Measurements from ENCODE around the gene VEPH1. TPM values are rescaled to one million over a fixed set of nuclear protein-coding genes. Genes with fewer than 3 reads are reported as not detected.

The VEPH1 gene
- total and polyA plus RNA-seq, 11 donors = 0.40 to 0.79 (median 0.45) TPM; not detected in 6

GRCh38 chr3:157251685-157252084 lies 251.5 kb downstream of the VEPH1 start:
- peak overlapping the region in 7 of 12 donors; percentile 12 to 54 (median 44) for H3K27ac ChIP-seq
- 47 to 71% (median 70%) methylated on average over 3 of the region's 3 CpGs for WGBS, 4 donors
- ATAC-seq = no peak
- no peaks in the 10 kb centered on the region for H3K27me3 ChIP-seq
- no peaks in the 10 kb centered on the region for H3K9me3 ChIP-seq
- intact Hi-C loops (cut with DNase I) = no loop called here
- H3K4me1 ChIP-seq = peaks cover 0 to 48% (median 26%) of the 10 kb centered on the region in 12 donors
- TF ChIP-seq POLR2A (IDR thresholded peaks at IDR 0.05) = no peak
- TF ChIP-seq, protein P1, sequence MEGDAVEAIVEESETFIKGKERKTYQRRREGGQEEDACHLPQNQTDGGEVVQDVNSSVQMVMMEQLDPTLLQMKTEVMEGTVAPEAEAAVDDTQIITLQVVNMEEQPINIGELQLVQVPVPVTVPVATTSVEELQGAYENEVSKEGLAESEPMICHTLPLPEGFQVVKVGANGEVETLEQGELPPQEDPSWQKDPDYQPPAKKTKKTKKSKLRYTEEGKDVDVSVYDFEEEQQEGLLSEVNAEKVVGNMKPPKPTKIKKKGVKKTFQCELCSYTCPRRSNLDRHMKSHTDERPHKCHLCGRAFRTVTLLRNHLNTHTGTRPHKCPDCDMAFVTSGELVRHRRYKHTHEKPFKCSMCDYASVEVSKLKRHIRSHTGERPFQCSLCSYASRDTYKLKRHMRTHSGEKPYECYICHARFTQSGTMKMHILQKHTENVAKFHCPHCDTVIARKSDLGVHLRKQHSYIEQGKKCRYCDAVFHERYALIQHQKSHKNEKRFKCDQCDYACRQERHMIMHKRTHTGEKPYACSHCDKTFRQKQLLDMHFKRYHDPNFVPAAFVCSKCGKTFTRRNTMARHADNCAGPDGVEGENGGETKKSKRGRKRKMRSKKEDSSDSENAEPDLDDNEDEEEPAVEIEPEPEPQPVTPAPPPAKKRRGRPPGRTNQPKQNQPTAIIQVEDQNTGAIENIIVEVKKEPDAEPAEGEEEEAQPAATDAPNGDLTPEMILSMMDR (IDR thresholded peaks at IDR 0.05) = no peak
- no peak overlapping the region for H3K4me3 ChIP-seq
- no peak for DNase-seq
- no peaks in the 10 kb centered on the region for H3K36me3 ChIP-seq

GRCh38 chr3:157249606-157250005 lies 253.6 kb downstream of the VEPH1 start:
- Histone ChIP-seq H3K27ac (peak overlapping the region; percentile 30 to 97 (median 86)), H3K36me3 (no peaks in the 10 kb centered on the region), H3K4me1 (peaks cover 0 to 48% (median 26%) of the 10 kb centered on the region in 12 donors), H3K9me3 (no peaks in the 10 kb centered on the region), H3K4me3 (no peak overlapping the region), H3K27me3 (no peaks in the 10 kb centered on the region)
- intact Hi-C loops (cut with DNase I) = loop anchor here in 2 of 10 donors (10.0 kb wide), 2 partner anchors 85 to 95 kb away; partner anchors contain the start of gene CCNL1 (in 1 of the 2)
- no peak for TF ChIP-seq POLR2A (IDR thresholded peaks at IDR 0.05)
- TF ChIP-seq, protein P1 (IDR thresholded peaks at IDR 0.05) = no peak
- DNase-seq (no peak), ATAC-seq (no peak)
- 83 to 96% (median 95%) methylated on average over 5 of the region's 5 CpGs for WGBS, 4 donors

DNA sequence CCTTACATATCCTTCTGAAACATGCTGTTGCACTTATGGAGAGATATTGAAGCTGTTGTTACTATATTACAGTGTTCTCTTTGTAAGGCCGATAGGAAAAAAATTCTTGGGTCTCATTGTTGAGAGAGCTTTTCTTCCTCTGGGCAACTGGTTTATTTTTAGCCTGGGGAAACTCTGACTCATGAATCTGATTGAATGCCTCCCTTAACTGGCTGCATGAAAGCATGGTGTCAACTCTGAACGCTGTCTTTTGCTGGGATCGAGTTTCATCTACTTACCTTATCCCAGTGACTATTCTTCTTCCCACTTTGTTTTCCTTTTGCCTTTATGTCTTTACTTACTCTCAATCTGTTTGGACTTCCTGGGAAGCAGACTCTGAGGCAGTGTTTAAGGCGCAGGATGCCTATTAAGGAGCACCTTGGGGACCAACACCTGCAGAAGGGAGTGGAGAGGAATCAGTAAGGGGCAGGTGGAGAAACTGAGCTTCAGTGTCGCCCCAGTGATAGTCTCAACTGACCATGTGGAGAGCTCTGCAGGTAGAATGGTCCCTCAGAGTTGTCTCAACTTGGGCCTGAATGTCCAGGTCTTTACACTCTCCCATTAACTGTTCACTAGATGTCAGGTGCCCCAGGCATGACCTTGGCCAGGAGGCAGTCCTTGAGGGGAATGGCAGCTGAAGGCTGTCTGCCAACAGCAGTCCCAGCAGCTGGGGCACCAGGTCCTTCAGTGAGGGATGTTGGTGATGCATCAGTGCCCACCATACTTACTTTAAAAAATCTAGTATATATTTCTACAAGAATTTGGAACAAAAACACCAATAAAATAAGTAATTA lies 254.4 kb downstream of the VEPH1 start:
- TF ChIP-seq POLR2A (IDR thresholded peaks at IDR 0.05) = no peak
- TF ChIP-seq, protein P1 (IDR thresholded peaks at IDR 0.05) = no peak
- H3K27me3 ChIP-seq = no peaks in the 10 kb centered on the region
- peak overlapping the region; percentile 76 to 97 (median 86) for H3K27ac ChIP-seq
- intact Hi-C loops (cut with DNase I) = loop anchor here in 2 of 10 donors (10.0 kb wide), 2 partner anchors 84 to 94 kb away; partner anchors contain the start of gene CCNL1 (in 1 of the 2)
- no peaks in the 10 kb centered on the region for H3K36me3 ChIP-seq
- no peaks in the 10 kb centered on the region for H3K9me3 ChIP-seq
- DNase-seq (peak; percentile 34 to 70 (median 67)), ATAC-seq (peak; percentile 94 to 96 (median 94))
- H3K4me1 ChIP-seq = peaks cover 0 to 48% (median 26%) of the 10 kb centered on the region in 12 donors
- WGBS, 4 donors = 27 to 35% (median 34%) methylated on average over 5 of the region's 5 CpGs
- H3K4me3 ChIP-seq = no peak overlapping the region

GRCh38 chr3:157247391-157247790 lies 255.8 kb downstream of the VEPH1 start:
- WGBS, 4 donors = 61 to 91% (median 78%) methylated on average over 1 of the region's 1 CpG
- Histone ChIP-seq H3K27ac (peak overlapping the region in 10 of 12 donors; percentile 38 to 97 (median 85)), H3K27me3 (no peaks in the 10 kb centered on the region), H3K4me1 (peaks cover 0 to 43% (median 24%) of the 10 kb centered on the region in 12 donors), H3K9me3 (no peaks in the 10 kb centered on the region), H3K4me3 (no peak overlapping the region), H3K36me3 (no peaks in the 10 kb centered on the region)
- intact Hi-C loops (cut with DNase I) = loop anchor here in 2 of 10 donors (10.0 kb wide), 2 partner anchors 83 to 93 kb away; partner anchors contain the start of gene CCNL1 (in 1 of the 2)
- DNase-seq (no peak), ATAC-seq (no peak)
- TF ChIP-seq, protein P1 (IDR thresholded peaks at IDR 0.05) = no peak
- TF ChIP-seq POLR2A (IDR thresholded peaks at IDR 0.05) = no peak
